ENCODE data around the gene ABCC3.

The ABCC3 gene

GRCh38 chr17:50699410-50699809 is 64.7 kb downstream of the ABCC3 start:
- H3K4me2 ChIP-seq (ENCODE audit: low read length) = no peak overlapping the region
- H3K27ac ChIP-seq (ENCODE audit: low read depth, low read length) = no peak overlapping the region
- H3K27me3 ChIP-seq (ENCODE audit: control insufficient read depth, low read length) = no peaks in the 10 kb centered on the region
- no peaks in the 10 kb centered on the region for H3K9me3 ChIP-seq (ENCODE audit: control insufficient read depth, insufficient read depth, low read length)
- H3K36me3 ChIP-seq (ENCODE audit: control insufficient read depth, low read length) = peaks cover 89% of the 10 kb centered on the region
- peaks cover 40% of the 10 kb centered on the region for H3K79me2 ChIP-seq (ENCODE audit: control insufficient read depth, low read length)
- H3F3A ChIP-seq (ENCODE audit: control insufficient read depth, insufficient read depth) = 0 out of 2 replicates have a peak, but pooled peaks cover 5% of the 10 kb centered on the region
- TF ChIP-seq EZH2phosphoT487 (IDR thresholded peaks at IDR 0.05; ENCODE audit: borderline replicate concordance, low read length) (no peak), CTCF (IDR thresholded peaks at IDR 0.05; ENCODE audit: low read depth, low read length, poor library complexity, severe bottlenecking) (no peak)
- no peaks in the 10 kb centered on the region for H3K4me1 ChIP-seq (ENCODE audit: control insufficient read depth, low read length)
- H3K4me3 ChIP-seq (ENCODE audit: low read length) = no peak overlapping the region
- no peaks in the 10 kb centered on the region for H3K9me2 ChIP-seq (replicated peaks; ENCODE audit: control insufficient read depth, low read length)
- no peaks in the 10 kb centered on the region; the same call in 1 of the 2 replicates for H4K20me1 ChIP-seq (ENCODE audit: control insufficient read depth, insufficient read depth, low read depth, low read length)

- no peak overlapping the region for H3K27ac ChIP-seq (ENCODE audit: low read depth, low read length)
Measured at GRCh38 chr17:50703162-50703561, 68.5 kb downstream of the ABCC3 start.

GRCh38 chr17:50707289-50708049 is 72.8 kb downstream of the ABCC3 start, which contains the start of gene ANKRD40:
Gene ANKRD40 (minus strand): TSS chr17:50707914. CDS start chr17:50707654, 260 bp downstream.
- Histone ChIP-seq H3K9me3 (ENCODE audit: control insufficient read depth, insufficient read depth, low read length) (no peaks in the 10 kb centered on the region), H3K27ac (ENCODE audit: low read depth, low read length) (peak within 1 kb of the TSS; percentile 79), H3K36me3 (ENCODE audit: control insufficient read depth, low read length) (peaks cover 39% of the 10 kb centered on the region), H3K9me2 (replicated peaks; ENCODE audit: control insufficient read depth, low read length) (no peaks in the 10 kb centered on the region), H3F3A (ENCODE audit: control insufficient read depth, insufficient read depth) (peaks cover 10% of the 10 kb centered on the region), H4K20me1 (ENCODE audit: control insufficient read depth, insufficient read depth, low read depth, low read length) (no peaks in the 10 kb centered on the region), H3K4me2 (ENCODE audit: low read length) (peak within 1 kb of the TSS; percentile 89), H3K4me1 (ENCODE audit: control insufficient read depth, low read length) (peaks cover 38% of the 10 kb centered on the region), H3K79me2 (ENCODE audit: control insufficient read depth, low read length) (peaks cover 66% of the 10 kb centered on the region), H3K4me3 (ENCODE audit: low read length) (peak within 1 kb of the TSS; percentile 84), H3K27me3 (ENCODE audit: control insufficient read depth, low read length) (no peaks in the 10 kb centered on the region)
- TF ChIP-seq EZH2phosphoT487 (IDR thresholded peaks at IDR 0.05; ENCODE audit: borderline replicate concordance, low read length) (no peak), CTCF (IDR thresholded peaks at IDR 0.05; ENCODE audit: low read depth, low read length, poor library complexity, severe bottlenecking) (no peak)

More at GRCh38 chr17:50703162-50703561, 68.5 kb downstream of the ABCC3 start:
- Histone ChIP-seq H3K4me2 (ENCODE audit: low read length) (no peak overlapping the region), H3K4me1 (ENCODE audit: control insufficient read depth, low read length) (peaks cover 12% of the 10 kb centered on the region), H3F3A (ENCODE audit: control insufficient read depth, insufficient read depth) (peaks cover 7% of the 10 kb centered on the region; the same call in 1 of the 2 replicates), H3K9me3 (ENCODE audit: control insufficient read depth, insufficient read depth, low read length) (no peaks in the 10 kb centered on the region), H3K27me3 (ENCODE audit: control insufficient read depth, low read length) (no peaks in the 10 kb centered on the region), H3K9me2 (replicated peaks; ENCODE audit: control insufficient read depth, low read length) (no peaks in the 10 kb centered on the region), H4K20me1 (ENCODE audit: control insufficient read depth, insufficient read depth, low read depth, low read length) (no peaks in the 10 kb centered on the region; the same call in 1 of the 2 replicates), H3K4me3 (ENCODE audit: low read length) (no peak overlapping the region), H3K79me2 (ENCODE audit: control insufficient read depth, low read length) (peaks cover 76% of the 10 kb centered on the region), H3K36me3 (ENCODE audit: control insufficient read depth, low read length) (peaks cover 73% of the 10 kb centered on the region)
- no peak for TF ChIP-seq CTCF (IDR thresholded peaks at IDR 0.05; ENCODE audit: low read depth, low read length, poor library complexity, severe bottlenecking)
- no peak for TF ChIP-seq EZH2phosphoT487 (IDR thresholded peaks at IDR 0.05; ENCODE audit: borderline replicate concordance, low read length)

Data from DOHH2 (cell line).